H1 (cell line): Measurements from ENCODE around the gene KIAA1671.

Experiments used
- NRF1 ChIP-seq: IDR thresholded peaks from 2 replicates; pipeline ENCODE4 v1.6.1; 2011; ENCODE audit warnings: mild to moderate bottlenecking, low read depth, low read length, improper control_type of control experiment
- ZNF274 ChIP-seq: IDR thresholded peaks from 2 replicates; pipeline ENCODE4 v1.7.0; 2012; ENCODE audit warnings: low read length, borderline replicate concordance; ENCODE audit errors: extremely low read depth
- TF ChIP-seq, protein P1 (sequence below), 3 experiments: IDR thresholded peaks; 1 replicate in 2 of 3; 2 replicates in 1 of 3; pipeline versions ENCODE4 v1.5.1 to v1.6.1; 2011; ENCODE audit warnings: low read length in 3 of 3, mild to moderate bottlenecking in 3 of 3, inconsistent platforms in 2 of 3, low read depth in 1 of 3, moderate library complexity in 1 of 3; ENCODE audit not compliant: insufficient read depth in 1 of 3; ENCODE audit errors: control extremely low read depth in 1 of 3

DNA sequence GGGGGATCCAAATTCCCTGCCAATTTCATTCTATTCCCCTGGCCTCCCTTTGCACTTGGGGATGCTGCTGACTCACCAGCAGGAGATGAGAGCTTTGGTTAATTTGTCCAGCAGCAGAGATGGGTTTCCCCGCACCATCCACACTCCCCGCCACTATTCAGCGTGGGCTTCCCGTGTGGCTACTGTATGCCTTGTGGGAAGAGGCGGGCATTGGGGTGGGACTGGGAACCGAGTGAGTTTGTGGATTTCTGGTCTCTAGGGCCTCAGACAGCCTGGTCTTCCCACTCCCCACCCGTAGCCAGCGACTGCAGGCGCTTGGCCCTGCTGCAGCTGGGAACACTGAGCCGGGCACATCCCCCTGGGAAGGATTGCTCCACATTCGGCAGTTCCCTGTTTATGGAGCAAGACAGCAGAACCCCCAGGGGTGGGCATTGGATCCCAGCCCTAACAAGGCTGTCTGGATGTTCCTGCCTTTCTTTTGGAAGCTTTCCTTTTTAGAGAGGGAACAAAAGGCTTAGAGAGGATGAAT is 23.4 kb downstream of the KIAA1671 start:
- TF ChIP-seq, protein P1, sequence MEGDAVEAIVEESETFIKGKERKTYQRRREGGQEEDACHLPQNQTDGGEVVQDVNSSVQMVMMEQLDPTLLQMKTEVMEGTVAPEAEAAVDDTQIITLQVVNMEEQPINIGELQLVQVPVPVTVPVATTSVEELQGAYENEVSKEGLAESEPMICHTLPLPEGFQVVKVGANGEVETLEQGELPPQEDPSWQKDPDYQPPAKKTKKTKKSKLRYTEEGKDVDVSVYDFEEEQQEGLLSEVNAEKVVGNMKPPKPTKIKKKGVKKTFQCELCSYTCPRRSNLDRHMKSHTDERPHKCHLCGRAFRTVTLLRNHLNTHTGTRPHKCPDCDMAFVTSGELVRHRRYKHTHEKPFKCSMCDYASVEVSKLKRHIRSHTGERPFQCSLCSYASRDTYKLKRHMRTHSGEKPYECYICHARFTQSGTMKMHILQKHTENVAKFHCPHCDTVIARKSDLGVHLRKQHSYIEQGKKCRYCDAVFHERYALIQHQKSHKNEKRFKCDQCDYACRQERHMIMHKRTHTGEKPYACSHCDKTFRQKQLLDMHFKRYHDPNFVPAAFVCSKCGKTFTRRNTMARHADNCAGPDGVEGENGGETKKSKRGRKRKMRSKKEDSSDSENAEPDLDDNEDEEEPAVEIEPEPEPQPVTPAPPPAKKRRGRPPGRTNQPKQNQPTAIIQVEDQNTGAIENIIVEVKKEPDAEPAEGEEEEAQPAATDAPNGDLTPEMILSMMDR (IDR thresholded peaks at IDR 0.05; ENCODE audit: control extremely low read depth in 1 of 3, insufficient read depth in 1 of 3, low read depth in 1 of 3, low read length in 3 of 3), result no peak
- TF ChIP-seq ZNF274 (no peak), NRF1 (no peak)
